ENCODE data around the gene LDLR.
A peak's percentile ranks its signal among the peaks of the same experiment; 100 is the strongest.

The LDLR gene

DNA sequence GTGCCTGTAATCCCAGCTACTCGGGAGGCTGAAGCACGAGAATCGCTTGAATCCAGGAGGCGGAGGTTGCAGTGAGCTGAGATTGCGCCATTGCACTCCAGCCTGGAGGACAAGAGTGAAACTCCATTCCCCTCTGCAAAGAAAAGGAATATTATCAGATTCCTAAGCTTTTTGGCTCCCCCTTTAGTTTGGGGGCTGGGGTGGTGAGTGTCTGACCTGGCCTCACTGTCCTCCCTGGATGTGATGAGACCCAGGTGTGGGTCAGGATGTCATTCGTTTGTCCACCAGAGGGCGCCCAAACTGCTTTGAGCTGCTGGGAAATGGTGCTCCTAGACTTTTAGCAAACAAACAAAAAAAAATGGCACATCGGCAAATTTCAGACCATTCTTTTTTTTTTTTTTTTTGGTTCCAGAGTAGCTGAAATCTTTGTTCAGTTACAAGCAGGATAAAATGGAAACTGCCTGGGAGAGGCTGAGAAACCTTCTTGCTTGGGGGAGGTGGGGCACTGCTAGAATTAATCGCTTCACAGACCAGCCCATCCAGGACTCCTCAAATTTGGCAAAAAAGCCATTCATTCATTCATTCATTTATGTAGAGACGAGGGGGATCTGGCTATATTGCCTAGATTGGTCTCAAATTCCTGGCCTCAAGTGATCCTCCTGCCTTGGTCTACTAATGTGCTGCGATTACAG, 36.9 kb downstream of the LDLR start:
- no peak overlapping the region for H3K4me3 ChIP-seq (ENCODE audit: control insufficient read depth, low read depth, low read length)
- peak; percentile 78 for TF ChIP-seq CTCF (IDR thresholded peaks at IDR 0.05; ENCODE audit: control insufficient read depth, insufficient read depth, low read depth, low read length, missing control alignments)
- no peak for DNase-seq (ENCODE audit: low read depth)

DNA sequence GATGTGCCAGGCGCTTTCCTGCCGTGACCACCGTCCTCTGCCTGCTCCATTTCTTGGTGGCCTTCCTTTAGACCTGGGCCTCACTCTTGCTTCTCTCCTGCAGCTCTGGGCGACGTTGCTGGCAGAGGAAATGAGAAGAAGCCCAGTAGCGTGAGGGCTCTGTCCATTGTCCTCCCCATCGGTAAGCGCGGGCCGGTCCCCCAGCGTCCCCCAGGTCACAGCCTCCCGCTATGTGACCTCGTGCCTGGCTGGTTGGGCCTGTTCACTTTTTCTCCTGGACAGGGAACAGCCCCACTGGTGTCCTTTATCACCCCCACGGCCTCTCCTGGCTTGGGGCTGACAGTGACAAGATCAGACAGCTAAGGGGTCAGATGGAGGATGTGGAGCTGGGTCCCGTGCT, 38.6 kb downstream of the LDLR start:
- no peak for DNase-seq (ENCODE audit: low read depth)
- no peak overlapping the region for H3K4me3 ChIP-seq (ENCODE audit: control insufficient read depth, low read depth, low read length)
- no peak for TF ChIP-seq CTCF (IDR thresholded peaks at IDR 0.05; ENCODE audit: control insufficient read depth, insufficient read depth, low read depth, low read length, missing control alignments)

GRCh38 chr19:11130824-11131455, 41.7 kb downstream of the LDLR start:
- DNase-seq (ENCODE audit: low read depth): no peak
- H3K4me3 ChIP-seq (ENCODE audit: control insufficient read depth, low read depth, low read length): no peak overlapping the region
- TF ChIP-seq CTCF (IDR thresholded peaks at IDR 0.05; ENCODE audit: control insufficient read depth, insufficient read depth, low read depth, low read length, missing control alignments): peak; percentile 94

DNA sequence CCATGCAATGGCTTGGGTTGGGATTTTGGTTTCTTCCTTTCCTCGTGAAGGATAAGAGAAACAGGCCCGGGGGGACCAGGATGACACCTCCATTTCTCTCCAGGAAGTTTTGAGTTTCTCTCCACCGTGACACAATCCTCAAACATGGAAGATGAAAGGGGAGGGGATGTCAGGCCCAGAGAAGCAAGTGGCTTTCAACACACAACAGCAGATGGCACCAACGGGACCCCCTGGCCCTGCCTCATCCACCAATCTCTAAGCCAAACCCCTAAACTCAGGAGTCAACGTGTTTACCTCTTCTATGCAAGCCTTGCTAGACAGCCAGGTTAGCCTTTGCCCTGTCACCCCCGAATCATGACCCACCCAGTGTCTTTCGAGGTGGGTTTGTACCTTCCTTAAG, 42.2 kb downstream of the LDLR start:
- no peak for DNase-seq (ENCODE audit: low read depth)
- no peak for TF ChIP-seq CTCF (IDR thresholded peaks at IDR 0.05; ENCODE audit: control insufficient read depth, insufficient read depth, low read depth, low read length, missing control alignments)
- no peak overlapping the region for H3K4me3 ChIP-seq (ENCODE audit: control insufficient read depth, low read depth, low read length)

DNA sequence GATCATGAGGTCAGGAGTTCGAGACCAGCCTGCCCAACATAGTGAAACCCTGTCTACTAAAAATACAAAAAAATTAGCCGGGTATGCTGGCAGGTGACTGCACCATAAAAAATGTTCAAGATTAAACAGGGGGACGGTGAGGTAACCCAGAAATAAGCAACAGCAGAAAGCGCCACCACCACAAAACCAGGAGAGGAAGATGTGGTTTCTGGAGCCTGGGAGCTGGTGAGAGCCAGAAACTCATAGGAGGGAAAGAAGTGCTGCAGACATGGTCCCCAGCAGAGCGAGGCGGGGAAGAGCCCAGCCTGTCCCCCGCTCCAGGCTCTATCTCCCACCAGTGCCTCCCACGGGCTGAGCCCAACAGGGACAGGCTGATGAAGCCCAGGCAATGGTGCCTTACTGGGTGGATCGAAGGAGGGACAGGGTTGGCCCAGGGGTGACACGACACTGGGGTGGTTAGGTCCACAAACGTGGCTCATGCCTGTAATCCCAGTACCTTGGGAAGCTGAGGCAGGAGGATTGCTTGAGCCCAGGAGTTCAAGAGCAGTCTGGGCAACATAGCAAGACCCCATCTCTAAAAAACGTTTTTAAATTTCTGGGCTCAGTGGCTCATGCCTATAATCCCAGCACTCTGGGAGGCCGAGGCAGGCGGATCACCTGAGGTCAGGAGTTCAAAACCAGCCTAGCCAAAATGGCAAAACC, 47.3 kb downstream of the LDLR start:
- DNase-seq (ENCODE audit: low read depth): no peak
- no peak for TF ChIP-seq CTCF (IDR thresholded peaks at IDR 0.05; ENCODE audit: control insufficient read depth, insufficient read depth, low read depth, low read length, missing control alignments)
- H3K4me3 ChIP-seq (ENCODE audit: control insufficient read depth, low read depth, low read length): no peak overlapping the region

GRCh38 chr19:11137542-11138384, 48.5 kb downstream of the LDLR start:
- peak; percentile 84 for TF ChIP-seq CTCF (IDR thresholded peaks at IDR 0.05; ENCODE audit: control insufficient read depth, insufficient read depth, low read depth, low read length, missing control alignments)
- peak overlapping the region; percentile 17 for H3K4me3 ChIP-seq (ENCODE audit: control insufficient read depth, low read depth, low read length)
- peak; percentile 80 for DNase-seq (ENCODE audit: low read depth)
